ENCODE measurements around the gene C11orf21.

C11orf21 gene

GRCh38 chr11:2300290-2300935 is 1.3 kb downstream of the C11orf21 start:
- no peaks in the 10 kb centered on the region for H3K27me3 ChIP-seq (ENCODE audit: insufficient read depth, poor library complexity, severe bottlenecking)
- peak overlapping the region; percentile 98 for H3K27ac ChIP-seq (replicated peaks)
- H3K4me3 ChIP-seq (replicated peaks; ENCODE audit: insufficient read depth, low read length): peak overlapping the region; percentile 69
- TF ChIP-seq GABPA (IDR thresholded peaks at IDR 0.05; ENCODE audit: low read depth) (no peak), SPI1 (IDR thresholded peaks at IDR 0.05; ENCODE audit: borderline replicate concordance, low read depth) (peak; percentile 87), POLR2AphosphoS5 (IDR thresholded peaks at IDR 0.05; ENCODE audit: low read depth) (peak; percentile 53; the same call in 1 of the 2 replicates)
- DNase-seq (ENCODE audit: low read depth in 1 of 2, low spot score in 1 of 2): peak in 1 of 2 experiments; percentile 70

GRCh38 chr11:2299773-2300172 is 1.9 kb downstream of the C11orf21 start:
- no peak overlapping the region; the same call in 1 of the 2 replicates for H3K4me3 ChIP-seq (replicated peaks; ENCODE audit: insufficient read depth, low read length)
- TF ChIP-seq GABPA (IDR thresholded peaks at IDR 0.05; ENCODE audit: low read depth): no peak
- TF ChIP-seq POLR2AphosphoS5 (IDR thresholded peaks at IDR 0.05; ENCODE audit: low read depth): no peak
- peak; percentile 32; the same call in 1 of the 2 replicates for TF ChIP-seq SPI1 (IDR thresholded peaks at IDR 0.05; ENCODE audit: borderline replicate concordance, low read depth)

GRCh38 chr11:2298795-2299761 is 2.6 kb downstream of the C11orf21 start:
- Histone ChIP-seq H3K27me3 (ENCODE audit: insufficient read depth, poor library complexity, severe bottlenecking) (no peaks in the 10 kb centered on the region), H3K4me3 (replicated peaks; ENCODE audit: insufficient read depth, low read length) (no peak overlapping the region), H3K27ac (replicated peaks) (peak overlapping the region; percentile 28)
- TF ChIP-seq REST (IDR thresholded peaks at IDR 0.05; ENCODE audit: insufficient replicate concordance, low read depth) (no peak), POLR2AphosphoS5 (IDR thresholded peaks at IDR 0.05; ENCODE audit: low read depth) (no peak), CTCF (IDR thresholded peaks at IDR 0.05; ENCODE audit: insufficient read depth, low read length) (no peak), SPI1 (IDR thresholded peaks at IDR 0.05; ENCODE audit: borderline replicate concordance, low read depth) (no peak), GABPA (IDR thresholded peaks at IDR 0.05; ENCODE audit: low read depth) (no peak)
- DNase-seq (ENCODE audit: low read depth in 1 of 2, low spot score in 1 of 2): no peak

More at GRCh38 chr11:2299773-2300172, 1.9 kb downstream of the C11orf21 start:
- no peak for DNase-seq (ENCODE audit: low read depth in 1 of 2, low spot score in 1 of 2)
- peak overlapping the region; percentile 28; the same call in 1 of the 2 replicates for H3K27ac ChIP-seq (replicated peaks)
- H3K27me3 ChIP-seq (ENCODE audit: insufficient read depth, poor library complexity, severe bottlenecking): no peaks in the 10 kb centered on the region

GRCh38 chr11:2298131-2298794 is 3.5 kb downstream of the C11orf21 start:
- Histone ChIP-seq H3K4me3 (replicated peaks; ENCODE audit: insufficient read depth, low read length) (no peak overlapping the region), H3K27me3 (ENCODE audit: insufficient read depth, poor library complexity, severe bottlenecking) (no peaks in the 10 kb centered on the region), H3K27ac (replicated peaks) (no peak overlapping the region)
- TF ChIP-seq GABPA (IDR thresholded peaks at IDR 0.05; ENCODE audit: low read depth) (no peak), CTCF (IDR thresholded peaks at IDR 0.05; ENCODE audit: insufficient read depth, low read length) (no peak), REST (IDR thresholded peaks at IDR 0.05; ENCODE audit: insufficient replicate concordance, low read depth) (no peak), POLR2AphosphoS5 (IDR thresholded peaks at IDR 0.05; ENCODE audit: low read depth) (no peak), SPI1 (IDR thresholded peaks at IDR 0.05; ENCODE audit: borderline replicate concordance, low read depth) (no peak)
- DNase-seq (ENCODE audit: low read depth in 1 of 2, low spot score in 1 of 2): no peak
